Embryonic facial prominence (tissue), 1 donor: Measurements from ENCODE around the gene RPS6KL1.

ENCODE experiments used
- DNase-seq: peaks from one replicate; pipeline ENCODE4 v3.0.0-alpha.2; 2016; ENCODE audit errors: extremely low spot score

The RPS6KL1 gene

GRCh38 chr14:74951443-74952179 lies 28.6 kb upstream of the RPS6KL1 start:
- no peak for DNase-seq

- no peak for DNase-seq
Observed at GRCh38 chr14:74950795-74951442, 27.9 kb upstream of the RPS6KL1 start.

- DNase-seq, result no peak
Observed at GRCh38 chr14:74949859-74950573, 27.0 kb upstream of the RPS6KL1 start.

DNA sequence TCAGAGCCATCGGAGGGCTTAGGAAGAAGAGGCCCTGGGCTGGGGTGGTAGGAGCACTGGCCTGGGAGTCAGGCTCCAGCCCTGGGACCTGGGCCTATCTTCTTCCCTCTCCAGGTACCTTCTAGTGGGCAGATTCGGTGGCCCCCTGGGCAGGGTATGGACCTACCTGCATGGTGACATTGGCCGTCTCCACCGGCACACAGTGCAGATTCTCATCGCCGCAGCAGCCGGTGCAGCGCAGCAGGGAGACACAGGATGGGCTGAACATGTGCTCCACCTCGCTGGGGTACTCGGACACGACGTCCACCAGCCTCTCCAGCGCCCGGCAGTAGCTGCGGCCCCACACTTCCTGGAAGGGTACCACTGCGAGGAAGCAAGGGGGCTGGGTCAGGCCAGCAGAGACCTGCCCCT lies 26.1 kb upstream of the RPS6KL1 start:
- no peak for DNase-seq

DNA sequence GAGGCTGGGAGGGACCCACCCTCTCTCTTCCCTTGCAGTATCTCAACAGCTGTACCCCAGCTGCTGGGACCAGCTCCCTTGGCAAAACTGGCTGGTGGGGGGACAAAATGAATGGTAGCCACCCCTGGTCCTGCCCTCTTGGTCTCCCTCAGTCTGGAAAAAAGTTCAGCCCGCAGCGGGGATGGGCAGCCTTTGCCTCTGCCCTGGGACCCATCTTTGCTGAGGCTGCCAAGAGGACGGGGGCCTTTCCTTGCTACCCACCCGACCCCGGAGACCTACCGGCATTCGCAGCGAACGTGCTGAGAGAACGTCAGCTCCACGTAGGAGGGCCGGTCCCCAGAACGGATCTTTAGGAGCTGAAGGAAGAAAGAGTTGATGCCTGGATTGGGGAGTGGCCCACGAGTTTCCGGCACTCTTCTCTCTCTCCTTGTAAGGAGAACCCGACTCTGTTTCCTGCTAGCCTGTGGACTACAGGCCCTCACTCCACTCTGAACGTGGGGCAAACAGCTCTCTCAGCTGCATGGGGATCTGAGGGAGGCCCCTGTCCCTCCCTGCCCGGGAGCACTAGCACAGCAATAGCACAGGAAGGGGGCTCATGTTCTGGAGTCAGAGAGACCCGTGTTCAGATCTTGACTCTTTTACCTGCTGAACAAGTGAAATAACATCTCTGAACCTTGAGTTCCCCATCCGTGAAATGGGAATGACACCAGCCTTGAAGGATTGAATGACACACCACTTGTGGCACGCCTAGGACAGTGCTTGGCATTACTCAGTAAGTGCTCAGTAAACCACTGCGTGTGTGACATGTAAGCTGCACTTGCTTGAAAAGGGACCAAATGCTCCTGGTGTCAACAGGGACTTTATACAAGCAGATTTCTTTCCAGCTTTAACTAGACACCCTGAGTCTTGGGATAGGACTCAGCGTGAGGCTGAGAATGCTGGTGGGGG lies 25.4 kb upstream of the RPS6KL1 start:
- DNase-seq, result no peak

- no peak for DNase-seq
Observed at GRCh38 chr14:74947353-74948227, 24.5 kb upstream of the RPS6KL1 start.

GRCh38 chr14:74946659-74947281 lies 23.7 kb upstream of the RPS6KL1 start:
- DNase-seq, result no peak

GRCh38 chr14:74945852-74946658 lies 23.0 kb upstream of the RPS6KL1 start:
- peak; percentile 34 for DNase-seq

DNA sequence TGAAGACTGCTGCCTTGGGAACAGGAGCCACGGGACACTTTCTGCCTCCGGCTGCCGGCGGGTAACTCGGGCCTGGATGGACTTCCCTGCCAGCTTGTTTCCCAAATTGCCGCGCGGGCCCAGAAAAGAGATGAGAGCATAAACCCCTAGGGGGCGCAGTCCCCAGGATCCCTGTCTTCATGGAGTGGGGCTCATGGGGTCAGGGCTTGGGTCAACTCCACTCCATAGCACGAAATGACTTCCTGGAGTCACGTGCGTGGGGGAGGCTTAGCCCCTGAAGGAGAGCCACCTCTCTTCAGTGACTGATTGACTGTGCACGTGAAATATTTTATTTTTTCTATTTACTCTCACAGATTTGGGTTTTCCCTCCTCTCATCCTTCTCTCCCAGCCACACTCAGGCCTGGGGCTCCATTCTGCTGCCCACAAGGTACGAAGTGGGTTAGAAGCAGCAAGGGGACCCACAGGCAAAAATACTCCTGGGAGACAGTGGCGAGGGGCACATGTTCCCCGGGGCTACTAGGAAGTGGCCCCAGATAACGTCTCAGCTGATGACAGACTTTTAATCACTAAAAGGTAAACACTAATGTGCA lies 22.3 kb upstream of the RPS6KL1 start:
- DNase-seq, result no peak

GRCh38 chr14:74942608-74943007 lies 19.5 kb upstream of the RPS6KL1 start:
- DNase-seq, result no peak

DNA sequence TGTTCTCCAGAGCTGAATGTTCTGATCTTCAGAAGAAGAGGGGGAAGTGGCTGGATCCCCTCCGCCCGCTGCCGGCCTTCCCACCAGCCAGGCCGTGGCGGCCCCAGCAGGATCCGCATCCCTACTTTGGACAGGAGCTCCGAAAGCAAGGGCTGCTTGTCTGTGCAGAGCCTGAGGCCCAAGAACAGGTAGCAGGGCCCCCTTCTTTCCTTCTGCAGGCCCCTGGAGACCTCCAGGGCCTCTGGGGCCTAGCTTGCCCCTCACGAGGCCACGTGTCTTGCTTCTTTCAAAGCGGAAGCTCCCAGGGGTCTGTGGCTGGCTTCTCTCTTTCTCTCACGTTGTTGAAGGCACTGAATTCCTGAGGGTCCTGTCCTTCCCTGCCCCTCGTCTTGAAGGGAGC lies 19.1 kb upstream of the RPS6KL1 start:
- DNase-seq, result no peak

- DNase-seq, result no peak
Observed at GRCh38 chr14:74941676-74942097, 18.6 kb upstream of the RPS6KL1 start.

GRCh38 chr14:74940956-74941565 lies 18.0 kb upstream of the RPS6KL1 start:
- no peak for DNase-seq

DNA sequence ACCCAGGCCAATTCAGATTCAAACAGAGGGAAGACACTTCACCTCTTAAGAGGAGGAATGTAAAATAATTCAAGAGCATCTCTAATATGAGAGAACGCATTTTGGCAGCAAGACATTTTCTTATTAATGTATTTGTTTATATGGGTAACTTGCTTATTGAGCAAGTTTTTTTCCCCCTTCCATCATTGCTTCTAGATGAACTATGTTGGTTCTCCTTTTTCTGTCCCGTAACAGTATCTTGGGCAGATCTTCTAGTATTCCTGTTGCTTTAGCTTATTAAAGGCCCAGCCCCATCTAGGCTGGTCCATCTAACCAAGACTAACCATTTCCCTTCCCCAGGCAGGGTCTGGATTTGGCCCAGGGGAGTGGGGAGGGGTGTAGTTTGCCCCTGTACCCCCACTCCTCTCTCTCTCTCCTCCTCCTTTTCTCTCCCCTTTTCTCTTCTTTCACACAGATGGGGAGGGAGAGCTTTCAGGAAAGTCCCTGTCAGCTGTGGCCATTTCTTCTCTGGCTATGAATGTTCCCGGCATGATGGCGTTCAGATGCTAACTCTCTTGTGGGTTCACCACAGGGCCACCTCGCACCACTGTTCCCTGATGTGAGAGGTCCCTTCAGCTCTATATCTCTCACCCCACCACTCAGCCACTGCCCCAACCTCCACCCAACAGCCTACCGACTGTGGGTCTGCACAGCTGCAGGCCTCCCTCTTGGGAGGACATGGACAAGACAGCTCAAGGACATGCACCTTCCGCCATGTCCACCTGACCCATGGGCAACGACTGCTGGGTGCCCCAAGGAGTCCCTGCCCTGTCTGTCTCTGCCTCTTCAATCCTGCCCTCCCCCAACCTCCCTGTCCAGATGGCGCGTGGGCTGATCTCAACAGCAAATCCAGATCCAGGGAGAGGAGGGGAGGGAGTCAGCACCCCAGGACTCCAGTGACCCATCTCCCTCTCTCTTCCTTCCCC lies 15.8 kb upstream of the RPS6KL1 start:
- DNase-seq, result no peak

DNA sequence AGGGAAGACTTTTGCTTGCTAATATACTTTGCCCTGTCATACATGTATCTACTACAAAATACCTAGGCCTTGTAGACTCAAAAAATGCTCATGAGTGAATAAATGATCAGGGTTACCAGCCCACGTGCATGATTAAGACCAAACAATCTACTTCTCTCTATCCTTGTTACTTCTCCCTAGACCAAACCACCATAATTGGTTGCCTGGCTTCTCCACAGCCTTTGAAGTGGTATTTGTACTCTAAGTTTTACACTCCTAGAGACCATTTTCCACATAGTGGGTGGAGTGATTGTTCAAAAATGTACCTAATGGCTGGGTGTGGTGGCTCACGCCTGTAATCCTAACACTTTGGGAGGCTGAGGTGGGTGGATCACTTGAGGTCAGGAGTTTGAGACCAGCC lies 14.1 kb upstream of the RPS6KL1 start:
- no peak for DNase-seq

GRCh38 chr14:74936731-74937130 lies 13.7 kb upstream of the RPS6KL1 start:
- no peak for DNase-seq

DNA sequence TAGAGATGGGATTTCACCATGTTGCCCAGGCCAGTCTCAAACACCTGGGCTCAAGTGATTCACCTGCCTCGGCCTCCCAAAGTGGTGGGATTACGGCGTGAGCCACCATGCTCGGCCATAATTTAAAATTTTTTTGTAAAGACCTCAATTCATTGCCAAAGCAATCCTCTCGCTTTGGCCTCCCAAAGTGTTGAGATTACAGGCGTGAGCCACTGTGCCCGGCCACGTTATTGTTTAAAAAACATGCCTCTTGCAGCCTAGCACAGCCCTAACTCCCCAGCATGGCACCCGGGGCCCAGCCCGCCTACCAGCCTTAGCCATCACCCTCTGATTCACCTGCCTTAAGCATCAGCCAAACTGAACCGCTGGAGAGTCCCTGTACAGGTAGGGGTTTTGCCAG lies 13.1 kb upstream of the RPS6KL1 start:
- no peak for DNase-seq

DNA sequence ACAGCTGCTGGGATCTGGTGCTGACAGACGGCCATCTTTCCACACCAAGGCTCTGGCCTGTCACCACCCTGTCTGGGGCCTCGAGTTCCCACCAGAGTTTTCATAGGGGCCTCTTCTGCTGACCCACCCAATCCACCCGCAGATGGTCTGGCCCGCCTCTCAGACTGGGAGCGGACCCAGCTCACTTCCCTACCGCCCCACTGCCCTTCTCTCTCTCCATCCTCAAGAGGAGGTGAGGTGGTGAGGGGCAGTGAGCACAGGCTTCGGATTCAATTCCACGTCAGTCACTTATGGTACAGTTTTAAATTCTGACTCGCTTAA lies 12.3 kb upstream of the RPS6KL1 start:
- no peak for DNase-seq
